Caco-2 (cell line): ENCODE results near the gene EXTL1. TPM values are rescaled to one million over a fixed set of nuclear protein-coding genes. Genes with fewer than 3 reads are reported as not detected.

Experiments
- BruUV-seq: library from RNA; stranded (reverse); fragments of 400-500 nt; replicated peaks from 2 replicates; lab custom pipeline; 2021; lab: Mats Ljungman, UMichigan
- CTCF ChIA-PET: fragments of 300-600 bp; sonication (Branson Sonifier 250); formaldehyde crosslinking; loops from one replicate; lab custom pipeline; 2022; ENCODE audit warnings: antibody characterized with exemption; lab: Charles Lee
- POLR2A ChIA-PET: fragments of 300-600 bp; sonication (Branson Sonifier 250); formaldehyde crosslinking; loops from one replicate; lab custom pipeline; 2022; ENCODE audit warnings: antibody characterized with exemption; lab: Charles Lee
- DNase-seq, 2 experiments: peaks; one replicate each; pipeline versions ENCODE4 v3.0.0 to v3.0.0-alpha.2; 2020 to 2022
- H3K27me3 ChIP-seq: replicated peaks from 2 replicates; pipeline ENCODE4 v1.6.0; 2011; ENCODE audit warnings: low read length; ENCODE audit not compliant: control insufficient read depth, insufficient read depth
- H3K36me3 ChIP-seq: 2 replicates; pipeline ENCODE4 v1.5.1; 2011; ENCODE audit warnings: low read length; ENCODE audit not compliant: control insufficient read depth, insufficient read depth
- H3K4me1 ChIP-seq: fragments of 250-450 bp; sonication (Bioruptor Pico); 2 replicates; pipeline ENCODE4 v1.5.1; 2020; ENCODE audit warnings: mild to moderate bottlenecking
- H3K4me3 ChIP-seq: 2 replicates; pipeline ENCODE4 v1.5.1; 2011; ENCODE audit warnings: low read depth, mild to moderate bottlenecking, control low read depth, low read length
- H3K9me3 ChIP-seq: fragments of 250-450 bp; sonication (Bioruptor Pico); 2 replicates; pipeline ENCODE4 v1.5.1; 2020; ENCODE audit warnings: mild to moderate bottlenecking, moderate library complexity
- H3K27ac Mint-ChIP-seq: one replicate; pipeline ENCODE4 v1.8.0; 2022; ENCODE audit warnings: mixed read lengths; ENCODE audit not compliant: unreplicated experiment
- H3K27me3 Mint-ChIP-seq: one replicate; pipeline ENCODE4 v1.8.0; 2022; ENCODE audit warnings: mixed read lengths; ENCODE audit not compliant: insufficient read depth, unreplicated experiment
- H3K36me3 Mint-ChIP-seq: one replicate; pipeline ENCODE4 v1.8.0; 2022; ENCODE audit warnings: mild to moderate bottlenecking, mixed read lengths; ENCODE audit not compliant: insufficient read depth, unreplicated experiment
- H3K4me1 Mint-ChIP-seq: one replicate; pipeline ENCODE4 v1.8.0; 2022; ENCODE audit warnings: low read depth, mixed read lengths; ENCODE audit not compliant: unreplicated experiment
- H3K4me3 Mint-ChIP-seq: one replicate; pipeline ENCODE4 v1.8.0; 2022; ENCODE audit warnings: mild to moderate bottlenecking, moderate library complexity, mixed read lengths; ENCODE audit not compliant: unreplicated experiment
- H3K9me3 Mint-ChIP-seq: one replicate; pipeline ENCODE4 v1.8.0; 2022; ENCODE audit warnings: mixed read lengths; ENCODE audit not compliant: unreplicated experiment
- intact Hi-C: fragments of 100-400 bp; cut with micrococcal nuclease; formaldehyde crosslinking; loops from one replicate; pipeline ENCODE4 v1.10.0; 2022; ENCODE audit not compliant: unreplicated experiment
- total RNA-seq: library from RNA; stranded (reverse); gene quantifications from 2 replicates; pipeline ENCODE4 v1.2.3, GENCODE V29; 2022
- TF ChIP-seq, protein P1 (sequence below), 2 experiments: fragments of 200-600 bp in 1 of 2; IDR thresholded peaks; 1 replicate in 1 of 2; 2 replicates in 1 of 2; pipeline versions ENCODE4 v1.5.1 to v1.8.0; 2011 to 2022; ENCODE audit warnings: antibody characterized with exemption in 1 of 2, control low read depth in 1 of 2, inconsistent platforms in 1 of 2, low read depth in 1 of 2, low read length in 1 of 2, mild to moderate bottlenecking in 1 of 2, moderate library complexity in 1 of 2; ENCODE audit not compliant: insufficient read depth in 1 of 2, severe bottlenecking in 1 of 2, unreplicated experiment in 1 of 2

EXTL1 gene
- total RNA-seq, 1 experiment from 2014 or later, result 0.34 TPM

DNA sequence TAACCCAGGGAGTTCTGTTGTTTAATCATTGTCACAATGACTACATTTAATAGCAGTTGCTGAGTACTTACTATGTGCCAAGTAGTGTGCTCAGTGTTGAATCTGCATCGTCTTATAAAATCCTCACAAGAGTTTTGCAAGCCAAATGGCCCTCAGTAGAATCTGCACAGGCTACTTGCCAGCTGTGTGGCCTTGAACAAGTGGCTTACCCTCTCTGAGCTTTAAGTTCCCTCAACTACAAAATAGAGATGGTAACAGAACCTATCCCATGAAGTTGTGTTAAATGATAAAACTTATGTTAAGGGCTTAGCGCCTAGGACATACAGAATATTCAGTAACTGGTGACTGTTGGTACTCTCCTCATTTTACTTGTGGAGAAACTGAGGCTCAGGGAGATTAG is 33.5 kb downstream of the EXTL1 start:
- H3K27me3 ChIP-seq, result no peaks in the 10 kb centered on the region
- Mint-ChIP-seq H3K27me3 (no peaks in the 10 kb centered on the region), H3K4me1 (peaks cover 16% of the 10 kb centered on the region), H3K9me3 (no peaks in the 10 kb centered on the region), H3K4me3 (no peak overlapping the region), H3K27ac (no peak overlapping the region), H3K36me3 (no peaks in the 10 kb centered on the region)
- no peak for DNase-seq
- H3K4me3 ChIP-seq, result no peak overlapping the region
- H3K4me1 ChIP-seq, result peaks cover 16% of the 10 kb centered on the region
- H3K36me3 ChIP-seq, result no peaks in the 10 kb centered on the region
- intact Hi-C loops, result no loop called here
- no peaks in the 10 kb centered on the region for H3K9me3 ChIP-seq
- no TSS peak for BruUV-seq
- TF ChIP-seq, protein P1, sequence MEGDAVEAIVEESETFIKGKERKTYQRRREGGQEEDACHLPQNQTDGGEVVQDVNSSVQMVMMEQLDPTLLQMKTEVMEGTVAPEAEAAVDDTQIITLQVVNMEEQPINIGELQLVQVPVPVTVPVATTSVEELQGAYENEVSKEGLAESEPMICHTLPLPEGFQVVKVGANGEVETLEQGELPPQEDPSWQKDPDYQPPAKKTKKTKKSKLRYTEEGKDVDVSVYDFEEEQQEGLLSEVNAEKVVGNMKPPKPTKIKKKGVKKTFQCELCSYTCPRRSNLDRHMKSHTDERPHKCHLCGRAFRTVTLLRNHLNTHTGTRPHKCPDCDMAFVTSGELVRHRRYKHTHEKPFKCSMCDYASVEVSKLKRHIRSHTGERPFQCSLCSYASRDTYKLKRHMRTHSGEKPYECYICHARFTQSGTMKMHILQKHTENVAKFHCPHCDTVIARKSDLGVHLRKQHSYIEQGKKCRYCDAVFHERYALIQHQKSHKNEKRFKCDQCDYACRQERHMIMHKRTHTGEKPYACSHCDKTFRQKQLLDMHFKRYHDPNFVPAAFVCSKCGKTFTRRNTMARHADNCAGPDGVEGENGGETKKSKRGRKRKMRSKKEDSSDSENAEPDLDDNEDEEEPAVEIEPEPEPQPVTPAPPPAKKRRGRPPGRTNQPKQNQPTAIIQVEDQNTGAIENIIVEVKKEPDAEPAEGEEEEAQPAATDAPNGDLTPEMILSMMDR (IDR thresholded peaks at IDR 0.05; ENCODE audit: insufficient read depth in 1 of 2, low read depth in 1 of 2, low read length in 1 of 2, severe bottlenecking in 1 of 2, unreplicated experiment in 1 of 2), result no peak
- CTCF ChIA-PET, result no interaction called here
- POLR2A ChIA-PET, result no interaction called here

DNA sequence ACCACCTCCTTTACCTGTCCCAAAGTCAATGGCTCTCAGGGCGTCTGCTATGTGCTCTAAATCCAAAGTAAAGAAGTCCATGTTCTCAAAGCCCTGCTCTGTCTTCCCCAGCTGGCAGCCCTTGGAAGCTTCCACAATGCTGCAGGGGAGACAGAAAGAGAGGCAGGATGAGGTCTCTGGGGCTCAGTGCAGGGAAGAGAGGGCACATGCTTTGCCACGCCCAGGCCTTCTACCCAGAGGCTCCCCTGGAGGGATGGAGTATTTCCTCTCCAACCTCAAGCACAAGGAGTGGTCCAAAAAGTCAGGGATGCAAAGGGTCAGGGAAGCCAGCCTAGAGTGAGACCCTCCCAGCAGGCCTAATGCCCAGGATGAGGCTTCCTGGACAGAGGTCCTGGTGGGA is 35.6 kb downstream of the EXTL1 start:
- TF ChIP-seq, protein P1 (IDR thresholded peaks at IDR 0.05; ENCODE audit: insufficient read depth in 1 of 2, low read depth in 1 of 2, low read length in 1 of 2, severe bottlenecking in 1 of 2, unreplicated experiment in 1 of 2), result no peak
- Histone ChIP-seq H3K4me3 (no peak overlapping the region), H3K9me3 (no peaks in the 10 kb centered on the region), H3K36me3 (no peaks in the 10 kb centered on the region), H3K4me1 (peaks cover 12% of the 10 kb centered on the region), H3K27me3 (no peaks in the 10 kb centered on the region)
- Mint-ChIP-seq H3K4me3 (no peak overlapping the region), H3K4me1 (peaks cover 13% of the 10 kb centered on the region), H3K36me3 (no peaks in the 10 kb centered on the region), H3K27me3 (no peaks in the 10 kb centered on the region), H3K9me3 (no peaks in the 10 kb centered on the region), H3K27ac (no peak overlapping the region)
- ChIA-PET CTCF (no interaction called here), POLR2A (no interaction called here)
- BruUV-seq, result no TSS peak
- intact Hi-C loops, result no loop called here
- DNase-seq, result no peak

DNA sequence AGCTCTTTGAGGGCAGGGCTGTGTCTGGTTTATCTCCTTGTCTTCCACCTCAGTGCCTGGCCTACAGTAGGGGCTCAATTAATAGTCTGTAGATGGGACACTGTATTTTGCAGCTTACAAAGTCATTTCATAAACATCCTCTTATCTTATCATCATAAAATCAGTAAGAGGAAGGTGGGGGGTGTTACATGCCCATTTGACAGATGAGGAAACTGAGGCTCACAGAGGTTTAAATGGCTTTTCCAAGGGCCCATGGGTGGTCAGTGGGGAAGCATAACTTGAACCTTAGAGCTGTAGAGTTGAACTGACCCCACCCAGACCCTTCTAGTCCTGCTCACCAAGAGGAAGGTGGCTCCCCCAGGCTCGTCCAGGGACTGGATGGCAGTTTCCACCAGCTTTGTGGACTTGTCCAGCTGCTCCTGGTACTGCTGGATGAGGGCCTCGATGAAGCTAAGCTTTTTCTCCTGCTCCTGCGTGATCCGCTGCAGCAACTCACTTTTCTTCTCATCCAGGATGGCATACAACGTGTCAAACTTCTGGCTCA is 36.5 kb downstream of the EXTL1 start:
- no peak overlapping the region for H3K27ac Mint-ChIP-seq
- Histone ChIP-seq H3K4me3 (no peak overlapping the region), H3K27me3 (no peaks in the 10 kb centered on the region), H3K9me3 (no peaks in the 10 kb centered on the region), H3K36me3 (no peaks in the 10 kb centered on the region), H3K4me1 (peaks cover 12% of the 10 kb centered on the region)
- CTCF ChIA-PET, result interaction anchor here (0.7 kb wide), 1 partner anchor 24 kb away, joined by 6 read pairs; no protein-coding TSS in a partner anchor
- no peak overlapping the region for H3K4me3 Mint-ChIP-seq
- no TSS peak for BruUV-seq
- H3K4me1 Mint-ChIP-seq, result peaks cover 13% of the 10 kb centered on the region
- H3K9me3 Mint-ChIP-seq, result no peaks in the 10 kb centered on the region
- POLR2A ChIA-PET, result no interaction called here
- intact Hi-C loops, result no loop called here
- no peak for DNase-seq
- no peaks in the 10 kb centered on the region for H3K27me3 Mint-ChIP-seq
- TF ChIP-seq, protein P1 (IDR thresholded peaks at IDR 0.05; ENCODE audit: insufficient read depth in 1 of 2, low read depth in 1 of 2, low read length in 1 of 2, severe bottlenecking in 1 of 2, unreplicated experiment in 1 of 2), result no peak
- H3K36me3 Mint-ChIP-seq, result no peaks in the 10 kb centered on the region
